ENCODE results near the gene HAAO. TPM values are rescaled to one million over a fixed set of nuclear protein-coding genes. Genes with fewer than 3 reads are reported as not detected.
"Not testable (repeated sequence)": the region's sequence is repeated elsewhere in the genome, so short reads cannot be mapped to it uniquely, and the experiment has no call there.

Gene HAAO
- 2.6 TPM for polyA plus RNA-seq (2013, experiment 1 of 2)
- 4.0 TPM for polyA plus RNA-seq (2013, experiment 2 of 2)

GRCh38 chr2:42792583-42793333 is at the start of gene HAAO:
Gene HAAO (minus strand): TSS chr2:42792583. CDS start chr2:42792536, 47 bp downstream.
- Histone ChIP-seq H3K4me1 (ENCODE audit: insufficient read depth, low read length) (peaks cover 16% of the 10 kb centered on the region), H3K4me3 (ENCODE audit: low read length) (peak within 1 kb of the TSS; percentile 73), H3K27me3 (ENCODE audit: insufficient read depth, low read length) (peaks cover 23% of the 10 kb centered on the region), H3K9me3 (ENCODE audit: insufficient read depth, low read depth, low read length) (no peaks in the 10 kb centered on the region), H3K36me3 (ENCODE audit: insufficient read depth, low read length) (no peaks in the 10 kb centered on the region), H3K9ac (ENCODE audit: low read depth, low read length) (peak within 1 kb of the TSS; percentile 82), H3K27ac (ENCODE audit: low read depth, low read length) (peak within 1 kb of the TSS; percentile 37; the same call in 1 of the 2 replicates)
- under 1% methylated on average over 75 of the region's 75 CpGs for WGBS

- WGBS: 96% methylated on average over 4 of the region's 5 CpGs
- no peaks in the 10 kb centered on the region for H3K36me3 ChIP-seq (ENCODE audit: insufficient read depth, low read length)
- H3K4me3 ChIP-seq (ENCODE audit: low read length): no peak overlapping the region
- no peak overlapping the region for H3K27ac ChIP-seq (ENCODE audit: low read depth, low read length)
- no peaks in the 10 kb centered on the region for H3K9me3 ChIP-seq (ENCODE audit: insufficient read depth, low read depth, low read length)
- H3K27me3 ChIP-seq (ENCODE audit: insufficient read depth, low read length): no peaks in the 10 kb centered on the region
- no peaks in the 10 kb centered on the region; the same call in 1 of the 2 replicates for H3K4me1 ChIP-seq (ENCODE audit: insufficient read depth, low read length)
- H3K9ac ChIP-seq (ENCODE audit: low read depth, low read length): no peak overlapping the region
Measured at GRCh38 chr2:42841344-42841743, 49.0 kb upstream of the HAAO start.

- Histone ChIP-seq H3K9ac (ENCODE audit: low read depth, low read length) (no peak overlapping the region), H3K9me3 (ENCODE audit: insufficient read depth, low read depth, low read length) (no peaks in the 10 kb centered on the region), H3K4me3 (ENCODE audit: low read length) (no peak overlapping the region), H3K27me3 (ENCODE audit: insufficient read depth, low read length) (no peaks in the 10 kb centered on the region), H3K36me3 (ENCODE audit: insufficient read depth, low read length) (no peaks in the 10 kb centered on the region), H3K27ac (ENCODE audit: low read depth, low read length) (no peak overlapping the region), H3K4me1 (ENCODE audit: insufficient read depth, low read length) (no peaks in the 10 kb centered on the region; the same call in 1 of the 2 replicates)
- 91% methylated on average over 6 of the region's 6 CpGs for WGBS
Measured at GRCh38 chr2:42840760-42841159, 48.4 kb upstream of the HAAO start.

- no peak overlapping the region for H3K4me3 ChIP-seq (ENCODE audit: low read length)
- no peaks in the 10 kb centered on the region for H3K36me3 ChIP-seq (ENCODE audit: insufficient read depth, low read length)
- no peak overlapping the region for H3K27ac ChIP-seq (ENCODE audit: low read depth, low read length)
- H3K9me3 ChIP-seq (ENCODE audit: insufficient read depth, low read depth, low read length): no peaks in the 10 kb centered on the region
- 81% methylated on average over 4 of the region's 4 CpGs for WGBS
- H3K27me3 ChIP-seq (ENCODE audit: insufficient read depth, low read length): no peaks in the 10 kb centered on the region
- no peak overlapping the region for H3K9ac ChIP-seq (ENCODE audit: low read depth, low read length)
- H3K4me1 ChIP-seq (ENCODE audit: insufficient read depth, low read length): no peaks in the 10 kb centered on the region; the same call in 1 of the 2 replicates
Measured at GRCh38 chr2:42839809-42840501, 47.6 kb upstream of the HAAO start.

- whole genome bisulfite sequencing: 97% methylated on average over 5 of the region's 5 CpGs
- H3K4me1 ChIP-seq (ENCODE audit: insufficient read depth, low read length): no peaks in the 10 kb centered on the region
Measured at GRCh38 chr2:42838133-42838532, 45.8 kb upstream of the HAAO start.

GRCh38 chr2:42835577-42836371 is 43.4 kb upstream of the HAAO start:
- no peak overlapping the region for H3K27ac ChIP-seq (ENCODE audit: low read depth, low read length)
- H3K4me1 ChIP-seq (ENCODE audit: insufficient read depth, low read length): no peaks in the 10 kb centered on the region
- no peaks in the 10 kb centered on the region for H3K36me3 ChIP-seq (ENCODE audit: insufficient read depth, low read length)
- no peaks in the 10 kb centered on the region for H3K27me3 ChIP-seq (ENCODE audit: insufficient read depth, low read length)
- no peak overlapping the region for H3K4me3 ChIP-seq (ENCODE audit: low read length)
- H3K9ac ChIP-seq (ENCODE audit: low read depth, low read length): no peak overlapping the region
- H3K9me3 ChIP-seq (ENCODE audit: insufficient read depth, low read depth, low read length): no peaks in the 10 kb centered on the region
- 83% methylated on average over 5 of the region's 5 CpGs for WGBS

More at GRCh38 chr2:42838133-42838532, 45.8 kb upstream of the HAAO start:
- Histone ChIP-seq H3K4me3 (ENCODE audit: low read length) (no peak overlapping the region), H3K9ac (ENCODE audit: low read depth, low read length) (no peak overlapping the region), H3K36me3 (ENCODE audit: insufficient read depth, low read length) (no peaks in the 10 kb centered on the region), H3K27me3 (ENCODE audit: insufficient read depth, low read length) (no peaks in the 10 kb centered on the region), H3K9me3 (ENCODE audit: insufficient read depth, low read depth, low read length) (no peaks in the 10 kb centered on the region), H3K27ac (ENCODE audit: low read depth, low read length) (no peak overlapping the region)

GRCh38 chr2:42834161-42834560 is 41.8 kb upstream of the HAAO start:
- Histone ChIP-seq H3K27me3 (ENCODE audit: insufficient read depth, low read length) (no peaks in the 10 kb centered on the region), H3K9ac (ENCODE audit: low read depth, low read length) (no peak overlapping the region), H3K9me3 (ENCODE audit: insufficient read depth, low read depth, low read length) (no peaks in the 10 kb centered on the region), H3K27ac (ENCODE audit: low read depth, low read length) (no peak overlapping the region), H3K36me3 (ENCODE audit: insufficient read depth, low read length) (no peaks in the 10 kb centered on the region), H3K4me1 (ENCODE audit: insufficient read depth, low read length) (peaks cover under 1% of the 10 kb centered on the region; the same call in 1 of the 2 replicates), H3K4me3 (ENCODE audit: low read length) (no peak overlapping the region)
- WGBS: 93% methylated on average over 7 of the region's 7 CpGs

GRCh38 chr2:42832289-42832634 is 39.9 kb upstream of the HAAO start:
- H3K4me3 ChIP-seq (ENCODE audit: low read length): no peak overlapping the region
- no peak overlapping the region for H3K27ac ChIP-seq (ENCODE audit: low read depth, low read length)
- peaks cover 5% of the 10 kb centered on the region for H3K27me3 ChIP-seq (ENCODE audit: insufficient read depth, low read length)
- peaks cover 3% of the 10 kb centered on the region; the same call in 1 of the 2 replicates for H3K4me1 ChIP-seq (ENCODE audit: insufficient read depth, low read length)
- WGBS: 91% methylated on average over 6 of the region's 6 CpGs
- H3K36me3 ChIP-seq (ENCODE audit: insufficient read depth, low read length): no peaks in the 10 kb centered on the region
- no peaks in the 10 kb centered on the region for H3K9me3 ChIP-seq (ENCODE audit: insufficient read depth, low read depth, low read length)
- H3K9ac ChIP-seq (ENCODE audit: low read depth, low read length): no peak overlapping the region

- H3K4me1 ChIP-seq (ENCODE audit: insufficient read depth, low read length); H3K9ac ChIP-seq (ENCODE audit: low read depth, low read length); H3K27me3 ChIP-seq (ENCODE audit: insufficient read depth, low read length); H3K4me3 ChIP-seq (ENCODE audit: low read length); H3K27ac ChIP-seq (ENCODE audit: low read depth, low read length); H3K9me3 ChIP-seq (ENCODE audit: insufficient read depth, low read depth, low read length); H3K36me3 ChIP-seq (ENCODE audit: insufficient read depth, low read length): not testable (repeated sequence)
- WGBS: 92% methylated on average over 26 of the region's 26 CpGs
Measured at GRCh38 chr2:42831575-42832288, 39.3 kb upstream of the HAAO start.

GRCh38 chr2:42830922-42831574 is 38.7 kb upstream of the HAAO start:
- WGBS: 90% methylated on average over 6 of the region's 6 CpGs
- Histone ChIP-seq H3K4me1 (ENCODE audit: insufficient read depth, low read length) (peaks cover 3% of the 10 kb centered on the region; the same call in 1 of the 2 replicates), H3K27ac (ENCODE audit: low read depth, low read length) (no peak overlapping the region), H3K36me3 (ENCODE audit: insufficient read depth, low read length) (no peaks in the 10 kb centered on the region), H3K9ac (ENCODE audit: low read depth, low read length) (no peak overlapping the region), H3K9me3 (ENCODE audit: insufficient read depth, low read depth, low read length) (no peaks in the 10 kb centered on the region), H3K27me3 (ENCODE audit: insufficient read depth, low read length) (peaks cover 5% of the 10 kb centered on the region), H3K4me3 (ENCODE audit: low read length) (no peak overlapping the region)

All from HUES64 (cell line).